Thymus (tissue), 11 donors: ENCODE data around the gene KMT2E. TPM values are rescaled to one million over a fixed set of nuclear protein-coding genes. Genes with fewer than 3 reads are reported as not detected.

ENCODE experiments used
- DNase-seq, 9 donors: peaks; one replicate each; pipeline ENCODE4 v3.0.0-alpha.2; 2013; ENCODE audit warnings: low spot score in 9 of 9, low read depth in 6 of 9, missing footprints in 1 of 9
- H3K27ac ChIP-seq, 2 donors: one replicate each; pipeline ENCODE4 v1.5.1; 2013; ENCODE audit warnings: control low read depth in 1 of 2, low read depth in 1 of 2, low read length in 1 of 2, mild to moderate bottlenecking in 1 of 2, moderate library complexity in 1 of 2
- H3K27me3 ChIP-seq, 2 donors: one replicate each; pipeline ENCODE4 v1.5.1; 2013; ENCODE audit warnings: low read length in 1 of 2; ENCODE audit not compliant: control insufficient read depth in 2 of 2, insufficient read depth in 1 of 2
- H3K36me3 ChIP-seq, 2 donors: one replicate each; pipeline ENCODE4 v1.5.1; 2013; ENCODE audit warnings: low read length in 1 of 2, mild to moderate bottlenecking in 1 of 2, moderate library complexity in 1 of 2; ENCODE audit not compliant: control insufficient read depth in 2 of 2, insufficient read depth in 2 of 2
- H3K4me1 ChIP-seq, 2 donors: one replicate each; pipeline ENCODE4 v1.5.1; 2013; ENCODE audit warnings: low read length in 2 of 2; ENCODE audit not compliant: control insufficient read depth in 2 of 2, insufficient read depth in 2 of 2
- H3K4me3 ChIP-seq, 2 donors: one replicate each; pipeline ENCODE4 v1.5.1; 2013; ENCODE audit warnings: low read length in 2 of 2, control low read depth in 1 of 2, mild to moderate bottlenecking in 1 of 2
- H3K9me3 ChIP-seq, 2 donors: one replicate each; pipeline ENCODE4 v1.5.1; 2013; ENCODE audit warnings: low read length in 1 of 2, mild to moderate bottlenecking in 1 of 2; ENCODE audit not compliant: control insufficient read depth in 2 of 2, insufficient read depth in 1 of 2
- WGBS: extraction: QIAGEN DNeasy Blood & Tissue Kit; methylation state at CpG from one replicate; pipeline ENCODE4 v1.1.7; 2013; 5-methylcytosine and 5-hydroxymethylcytosine counted together
- polyA plus RNA-seq: library from polyadenylated mRNA; stranded (reverse); fragments of 200-250 nt; gene quantifications from one replicate; pipeline ENCODE4 v1.2.3, GENCODE V29; 2013
- total RNA-seq: library from RNA; stranded (reverse); fragments of 120-200 nt; gene quantifications from one replicate; pipeline ENCODE4 v1.2.4, GENCODE V29; 2013
- donor health status: healthy.

KMT2E gene
- total and polyA plus RNA-seq, 2 donors = 26.5 to 42.2 TPM

DNA sequence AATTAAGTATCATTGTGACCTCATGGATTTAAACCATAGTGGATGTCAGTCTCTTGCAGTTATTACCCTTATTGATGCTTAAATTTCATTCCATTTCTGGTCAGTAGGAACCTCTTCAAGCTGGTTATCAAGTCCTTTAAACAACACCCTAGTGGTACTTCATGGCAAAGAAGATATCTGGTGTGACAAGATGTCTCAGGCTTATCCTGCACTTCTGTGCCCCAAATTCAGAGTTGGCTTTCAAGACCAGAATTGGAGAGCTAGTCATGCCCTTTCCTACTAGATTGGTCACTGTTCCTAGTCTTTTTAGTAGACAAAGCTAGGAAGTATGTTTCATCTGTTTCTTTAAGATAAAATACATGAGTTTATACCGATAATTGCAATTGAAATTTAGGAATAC is 54.9 kb downstream of the KMT2E start:
- no peak for DNase-seq
- 99% methylated on average over 1 of the region's 1 CpG for WGBS
- no peaks in the 10 kb centered on the region for H3K4me1 ChIP-seq
- H3K27me3 ChIP-seq = no peaks in the 10 kb centered on the region
- H3K4me3 ChIP-seq = no peak overlapping the region
- peaks cover 31 to 69% of the 10 kb centered on the region in 2 donors for H3K36me3 ChIP-seq
- no peak overlapping the region for H3K27ac ChIP-seq
- no peaks in the 10 kb centered on the region for H3K9me3 ChIP-seq

DNA sequence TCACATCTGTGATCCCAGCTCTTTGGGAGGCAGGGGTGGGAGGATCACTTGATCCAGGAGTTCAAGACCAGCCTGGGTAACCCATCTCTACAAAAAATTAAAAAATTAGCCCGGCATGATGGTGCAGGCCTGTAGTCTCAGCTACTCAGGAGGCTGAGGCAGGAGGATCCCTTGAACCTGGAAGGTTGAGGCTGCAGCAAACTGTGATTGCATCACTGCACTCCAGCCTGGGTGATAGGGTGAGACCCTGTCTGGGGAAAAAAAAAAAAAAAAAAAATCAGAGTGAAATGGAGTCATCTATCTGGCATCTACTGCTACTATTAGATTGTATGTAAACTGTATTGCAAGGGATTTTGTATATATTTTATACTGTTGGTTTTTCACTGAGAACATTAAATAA is 59.1 kb downstream of the KMT2E start:
- Histone ChIP-seq H3K4me1 (no peaks in the 10 kb centered on the region), H3K27ac (no peak overlapping the region), H3K4me3 (no peak overlapping the region), H3K27me3 (no peaks in the 10 kb centered on the region), H3K36me3 (peaks cover 27 to 78% of the 10 kb centered on the region in 2 donors), H3K9me3 (no peaks in the 10 kb centered on the region)
- no peak for DNase-seq
- WGBS = 100% methylated on average over 1 of the region's 1 CpG

DNA sequence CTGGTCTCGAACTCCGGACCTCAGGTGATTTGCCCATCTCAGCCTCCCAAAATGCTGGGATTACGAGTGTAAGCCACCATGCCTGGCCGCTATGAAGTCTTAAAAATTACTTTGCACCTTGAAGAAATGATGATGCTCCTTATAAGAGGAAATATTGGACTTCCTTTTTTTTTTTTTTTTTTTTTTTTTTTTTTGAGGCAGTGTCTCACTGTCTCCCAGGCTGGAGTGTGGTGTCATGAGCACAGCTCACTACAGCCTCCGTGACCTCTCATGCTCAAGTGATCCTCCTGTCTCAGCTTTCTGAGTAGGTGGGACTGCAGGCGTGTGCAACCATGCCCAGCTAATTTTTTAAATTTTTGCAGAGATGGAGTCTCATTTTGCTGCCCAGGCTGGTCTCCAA is 65.3 kb downstream of the KMT2E start:
- Histone ChIP-seq H3K4me3 (no peak overlapping the region), H3K9me3 (no peaks in the 10 kb centered on the region), H3K4me1 (no peaks in the 10 kb centered on the region), H3K27ac (no peak overlapping the region), H3K36me3 (peaks cover 34 to 85% of the 10 kb centered on the region in 2 donors), H3K27me3 (no peaks in the 10 kb centered on the region)
- no peak for DNase-seq
- 97% methylated on average over 6 of the region's 6 CpGs for WGBS

DNA sequence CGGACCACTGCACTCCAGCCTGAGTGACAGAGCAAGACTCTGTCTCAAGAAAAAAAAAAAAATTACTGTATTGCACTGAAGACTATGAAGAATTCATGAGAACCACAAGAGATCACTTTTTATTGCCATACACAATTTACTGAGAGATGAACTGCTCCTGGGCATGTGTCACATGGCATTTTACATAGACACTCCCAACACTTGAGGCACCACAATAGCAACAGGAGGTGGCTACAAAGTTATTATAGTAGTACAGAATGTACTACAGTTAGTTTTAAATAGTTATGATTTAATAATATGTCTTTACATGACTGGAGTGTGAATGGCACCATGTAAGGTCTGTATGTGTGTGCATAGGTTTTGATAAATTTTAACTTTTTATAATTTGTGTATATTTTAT is 70.6 kb downstream of the KMT2E start:
- no peak for DNase-seq
- no peaks in the 10 kb centered on the region for H3K27me3 ChIP-seq
- H3K4me3 ChIP-seq = no peak overlapping the region
- peaks cover 24 to 55% of the 10 kb centered on the region in 2 donors for H3K36me3 ChIP-seq
- WGBS = 100% methylated on average over 1 of the region's 1 CpG
- no peaks in the 10 kb centered on the region for H3K9me3 ChIP-seq
- H3K4me1 ChIP-seq = no peaks in the 10 kb centered on the region
- H3K27ac ChIP-seq = no peak overlapping the region

DNA sequence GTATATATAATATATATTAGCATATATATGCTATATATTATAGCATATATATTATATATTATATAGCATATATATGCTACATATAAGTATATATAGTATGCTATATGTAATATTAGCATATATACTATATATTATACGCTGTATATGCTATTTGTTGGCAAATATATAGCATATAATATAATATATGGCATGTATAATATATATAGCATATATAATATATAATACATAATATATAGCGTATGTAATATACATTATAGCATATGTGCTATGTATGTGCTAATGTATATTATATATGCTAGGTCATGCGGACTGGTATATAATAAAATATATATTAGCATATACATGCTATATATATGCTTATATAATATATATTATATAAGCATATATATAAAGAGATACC is 72.8 kb downstream of the KMT2E start:
- Histone ChIP-seq H3K27me3 (no peaks in the 10 kb centered on the region), H3K9me3 (no peaks in the 10 kb centered on the region), H3K4me3 (no peak overlapping the region), H3K27ac (no peak overlapping the region), H3K4me1 (no peaks in the 10 kb centered on the region), H3K36me3 (peaks cover 16 to 45% of the 10 kb centered on the region in 2 donors)
- 98% methylated on average over 3 of the region's 3 CpGs for WGBS
- DNase-seq = no peak

DNA sequence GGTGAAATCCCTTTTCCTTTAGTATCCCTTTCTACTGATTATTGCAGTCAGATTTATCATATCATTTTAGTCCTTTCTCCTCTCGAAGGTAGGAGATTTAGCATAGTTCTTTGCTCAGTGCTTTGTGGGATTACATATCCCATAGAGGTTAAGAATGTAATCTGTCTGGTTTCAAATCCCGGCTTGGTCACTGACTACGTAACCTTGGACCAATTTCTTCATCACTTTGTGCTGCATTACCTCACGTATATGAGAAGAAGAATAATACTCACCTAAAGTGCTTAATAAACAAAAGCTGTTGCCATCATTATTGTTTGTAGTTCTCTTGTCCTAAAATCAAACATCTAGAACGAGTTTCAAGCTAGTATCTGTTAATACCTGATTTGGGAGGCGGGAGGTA is 74.0 kb downstream of the KMT2E start:
- H3K9me3 ChIP-seq = no peaks in the 10 kb centered on the region
- no peak overlapping the region for H3K4me3 ChIP-seq
- no peaks in the 10 kb centered on the region for H3K4me1 ChIP-seq
- 89% methylated on average over 6 of the region's 6 CpGs for WGBS
- H3K36me3 ChIP-seq = peaks cover 16 to 49% of the 10 kb centered on the region in 2 donors
- DNase-seq = no peak
- H3K27me3 ChIP-seq = no peaks in the 10 kb centered on the region
- H3K27ac ChIP-seq = no peak overlapping the region

DNA sequence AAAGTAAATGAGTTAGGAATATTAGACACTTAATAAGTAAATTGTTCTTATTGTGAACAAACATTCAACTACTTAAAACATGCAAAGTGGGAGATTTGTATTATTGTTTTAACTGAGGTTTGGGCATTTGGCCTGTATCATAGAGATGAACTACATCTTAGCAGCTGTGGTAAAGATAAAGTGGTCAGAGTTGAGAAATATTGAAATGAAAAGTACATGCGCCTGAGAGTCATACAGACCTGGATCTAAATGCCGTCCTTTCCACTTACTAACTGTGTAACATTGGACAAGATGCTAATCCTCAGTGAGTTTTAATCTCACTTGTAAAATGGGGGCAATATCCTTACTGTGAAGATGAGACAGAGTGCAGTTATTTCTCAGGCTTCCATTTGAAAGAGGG is 74.5 kb downstream of the KMT2E start:
- 97% methylated on average over 2 of the region's 2 CpGs for WGBS
- Histone ChIP-seq H3K27ac (no peak overlapping the region), H3K4me3 (no peak overlapping the region), H3K9me3 (no peaks in the 10 kb centered on the region), H3K4me1 (no peaks in the 10 kb centered on the region), H3K36me3 (peaks cover 16 to 48% of the 10 kb centered on the region in 2 donors), H3K27me3 (no peaks in the 10 kb centered on the region)
- DNase-seq = no peak

DNA sequence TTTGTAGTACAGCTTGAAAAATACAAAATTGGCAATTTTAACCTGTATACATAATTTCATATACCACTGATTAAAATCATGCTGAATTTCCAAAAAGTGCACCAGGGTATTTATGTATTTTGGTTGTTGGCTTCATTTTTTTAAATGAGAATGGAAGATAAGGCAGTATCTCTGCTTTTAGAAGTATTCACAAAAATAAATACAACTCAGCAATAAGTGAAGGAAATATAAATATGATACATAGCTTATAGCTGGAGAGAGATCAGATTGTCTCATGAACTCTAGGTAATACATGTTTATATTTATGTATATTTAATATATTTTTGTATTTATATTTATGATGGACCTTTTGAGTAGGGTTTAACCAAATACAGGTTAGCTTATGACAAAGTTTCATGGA is 81.0 kb downstream of the KMT2E start:
- no peaks in the 10 kb centered on the region for H3K27me3 ChIP-seq
- H3K27ac ChIP-seq = no peak overlapping the region
- no peak overlapping the region for H3K4me3 ChIP-seq
- no peaks in the 10 kb centered on the region for H3K4me1 ChIP-seq
- H3K9me3 ChIP-seq = no peaks in the 10 kb centered on the region
- no peak for DNase-seq
- peaks cover 12 to 48% of the 10 kb centered on the region in 2 donors for H3K36me3 ChIP-seq

DNA sequence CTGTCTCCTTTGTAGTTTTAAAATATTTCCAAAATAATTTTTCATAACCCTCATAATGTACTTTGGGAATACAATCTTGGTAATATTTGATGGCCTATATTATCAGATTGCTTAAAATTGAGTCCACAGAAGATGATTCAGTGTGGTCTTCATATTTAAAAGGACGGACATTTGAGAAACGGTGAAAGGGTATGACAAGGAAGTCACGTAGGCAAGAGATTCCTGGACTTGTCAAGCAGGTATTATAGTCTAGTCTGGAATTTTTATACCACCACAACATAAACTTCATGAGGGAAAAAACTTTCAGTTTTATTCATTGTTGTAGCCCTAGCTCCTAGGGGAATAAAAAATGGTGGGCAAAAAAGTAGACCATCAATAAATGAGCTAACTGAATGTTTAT is 82.3 kb downstream of the KMT2E start:
- WGBS = 95% methylated on average over 3 of the region's 3 CpGs
- peaks cover 12 to 50% of the 10 kb centered on the region in 2 donors for H3K36me3 ChIP-seq

DNA sequence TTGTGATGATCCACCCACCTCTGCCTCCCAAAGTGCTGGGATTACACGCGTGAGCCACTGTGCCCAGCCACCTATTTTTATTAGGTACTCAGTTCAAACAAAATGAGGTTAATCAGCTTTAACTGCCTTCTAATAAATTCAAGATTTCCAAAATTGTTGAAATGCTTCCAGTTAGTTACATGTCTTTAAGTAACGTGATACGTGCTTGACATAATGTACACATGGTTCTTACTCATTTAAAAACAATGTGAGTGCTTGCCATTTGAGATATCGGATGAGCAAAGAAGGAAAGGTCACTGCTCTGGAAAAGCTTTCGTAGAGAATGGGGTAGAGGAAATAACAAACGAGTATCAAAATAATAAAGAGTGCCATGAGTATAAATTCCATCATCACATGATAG is 83.6 kb downstream of the KMT2E start:
- no peaks in the 10 kb centered on the region for H3K4me1 ChIP-seq
- no peak for DNase-seq
- H3K9me3 ChIP-seq = no peaks in the 10 kb centered on the region
- no peaks in the 10 kb centered on the region for H3K27me3 ChIP-seq
- no peak overlapping the region for H3K4me3 ChIP-seq
- 95% methylated on average over 7 of the region's 7 CpGs for WGBS
- peaks cover 12 to 48% of the 10 kb centered on the region in 2 donors for H3K36me3 ChIP-seq
- H3K27ac ChIP-seq = no peak overlapping the region

More for the DNA sequence above, 82.3 kb downstream of the KMT2E start:
- Histone ChIP-seq H3K9me3 (no peaks in the 10 kb centered on the region), H3K4me1 (no peaks in the 10 kb centered on the region), H3K27ac (no peak overlapping the region), H3K4me3 (no peak overlapping the region), H3K27me3 (no peaks in the 10 kb centered on the region)
- no peak for DNase-seq
